Measurements from ENCODE around the gene KIF5A.

DNA sequence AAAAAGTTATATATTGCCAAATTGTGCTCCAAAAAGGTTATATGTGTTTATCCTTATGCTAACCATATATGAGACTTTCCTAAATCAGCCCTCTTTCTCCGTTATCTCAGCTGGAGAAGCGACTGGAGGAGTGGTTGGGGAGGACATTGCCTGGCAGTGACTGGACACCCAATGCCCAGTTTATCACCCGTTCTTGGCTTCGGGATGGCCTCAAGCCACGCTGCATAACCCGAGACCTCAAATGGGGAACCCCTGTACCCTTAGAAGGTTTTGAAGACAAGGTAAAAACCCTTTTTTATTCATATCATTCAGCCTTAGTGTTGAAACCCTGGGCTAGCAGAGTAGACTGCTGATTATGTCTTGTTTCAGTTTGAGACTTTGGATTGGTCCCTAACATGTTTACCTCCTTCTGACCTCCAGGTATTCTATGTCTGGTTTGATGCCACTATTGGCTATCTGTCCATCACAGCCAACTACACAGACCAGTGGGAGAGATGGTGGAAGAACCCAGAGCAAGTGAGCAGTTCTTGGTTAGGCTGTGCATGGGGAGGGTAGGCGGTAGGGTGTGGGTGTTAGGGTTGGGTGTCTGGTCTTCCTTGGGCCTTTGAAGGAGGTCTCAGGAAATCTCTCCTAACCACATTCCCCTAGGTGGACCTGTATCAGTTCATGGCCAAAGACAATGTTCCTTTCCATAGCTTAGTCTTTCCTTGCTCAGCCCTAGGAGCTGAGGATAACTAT, 38.1 kb upstream of the KIF5A start:
- TF ChIP-seq, protein P1, sequence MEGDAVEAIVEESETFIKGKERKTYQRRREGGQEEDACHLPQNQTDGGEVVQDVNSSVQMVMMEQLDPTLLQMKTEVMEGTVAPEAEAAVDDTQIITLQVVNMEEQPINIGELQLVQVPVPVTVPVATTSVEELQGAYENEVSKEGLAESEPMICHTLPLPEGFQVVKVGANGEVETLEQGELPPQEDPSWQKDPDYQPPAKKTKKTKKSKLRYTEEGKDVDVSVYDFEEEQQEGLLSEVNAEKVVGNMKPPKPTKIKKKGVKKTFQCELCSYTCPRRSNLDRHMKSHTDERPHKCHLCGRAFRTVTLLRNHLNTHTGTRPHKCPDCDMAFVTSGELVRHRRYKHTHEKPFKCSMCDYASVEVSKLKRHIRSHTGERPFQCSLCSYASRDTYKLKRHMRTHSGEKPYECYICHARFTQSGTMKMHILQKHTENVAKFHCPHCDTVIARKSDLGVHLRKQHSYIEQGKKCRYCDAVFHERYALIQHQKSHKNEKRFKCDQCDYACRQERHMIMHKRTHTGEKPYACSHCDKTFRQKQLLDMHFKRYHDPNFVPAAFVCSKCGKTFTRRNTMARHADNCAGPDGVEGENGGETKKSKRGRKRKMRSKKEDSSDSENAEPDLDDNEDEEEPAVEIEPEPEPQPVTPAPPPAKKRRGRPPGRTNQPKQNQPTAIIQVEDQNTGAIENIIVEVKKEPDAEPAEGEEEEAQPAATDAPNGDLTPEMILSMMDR (conservative IDR thresholded peaks at IDR 0.05 in 1 of 2, IDR thresholded peaks at IDR 0.05 in 1 of 2; ENCODE audit: extremely low read depth in 1 of 2, insufficient read depth in 1 of 2, low read depth in 1 of 2, low read length in 2 of 2): no peak
- no peak for TF ChIP-seq EZH2 (IDR thresholded peaks at IDR 0.05; ENCODE audit: borderline replicate concordance, low read length)

All from mammary epithelial cell (primary cell).